GM12878 (cell line): ENCODE data around the gene UBTF. TPM values are rescaled to one million over a fixed set of nuclear protein-coding genes. Genes with fewer than 3 reads are reported as not detected.

Experiments used
- ASH2L ChIP-seq: fragments of 300-600, 200-600 bp; sonication (generic); IDR thresholded peaks from 2 replicates; pipeline ENCODE4 v1.6.1; 2017; ENCODE audit warnings: low read depth, mild to moderate bottlenecking, borderline replicate concordance
- ATF2 ChIP-seq: IDR thresholded peaks from 2 replicates; pipeline ENCODE4 v1.6.1; 2012; ENCODE audit warnings: low read length, inconsistent platforms
- CREM ChIP-seq: IDR thresholded peaks from 2 replicates; pipeline ENCODE4 v1.6.1; 2014; ENCODE audit warnings: antibody characterized with exemption, low read depth
- GATAD2B ChIP-seq: fragments of 450-650 bp; conservative IDR thresholded peaks from 2 replicates; pipeline ENCODE4 v1.6.1; 2017; ENCODE audit warnings: low read depth, mild to moderate bottlenecking, moderate library complexity
- KDM1A ChIP-seq: fragments of 200-600 bp; sonication (generic); IDR thresholded peaks from 2 replicates; pipeline ENCODE4 v1.6.1; 2016; ENCODE audit warnings: borderline replicate concordance
- MEF2A ChIP-seq: IDR thresholded peaks from 2 replicates; pipeline ENCODE4 v1.6.1; 2011; ENCODE audit warnings: low read depth, mild to moderate bottlenecking, low read length, moderate library complexity; ENCODE audit not compliant: insufficient read depth
- POLR2AphosphoS5 ChIP-seq: IDR thresholded peaks from 2 replicates; pipeline ENCODE4 v1.6.1; 2011; ENCODE audit warnings: mild to moderate bottlenecking, low read length, inconsistent platforms
- RAD21 ChIP-seq: IDR thresholded peaks from 2 replicates; pipeline ENCODE4 v1.6.1; 2011; ENCODE audit warnings: mild to moderate bottlenecking, low read depth, low read length, moderate library complexity; ENCODE audit not compliant: insufficient read depth
- RFX5 ChIP-seq: IDR thresholded peaks from 2 replicates; pipeline ENCODE4 v1.6.1; 2011; ENCODE audit warnings: low read depth, low read length, improper control_type of control experiment
- SIN3A ChIP-seq: IDR thresholded peaks from 2 replicates; pipeline ENCODE4 v1.6.1; 2012; ENCODE audit warnings: low read depth, low read length, improper control_type of control experiment
- SREBF2 ChIP-seq: IDR thresholded peaks from 2 replicates; pipeline ENCODE4 v1.6.1; 2012; ENCODE audit warnings: mild to moderate bottlenecking, low read length
- ZNF384 ChIP-seq: IDR thresholded peaks from 2 replicates; pipeline ENCODE4 v1.6.1; 2012; ENCODE audit warnings: low read depth, mild to moderate bottlenecking, low read length, improper control_type of control experiment, borderline replicate concordance
- polyA plus RNA-seq, 11 experiments: library from polyadenylated mRNA; depleted of rRNA in 4 of 11; unstranded in 6 of 11; stranded (reverse) in 5 of 11; fragments of >200 nt; fragmentation: Nextera tagmentation in 4 of 11; fragmentation: Illumina TruSeq in 1 of 11; extraction: Ambion mirVana in 4 of 11; extraction: Trizol in 1 of 11; gene quantifications; 1 replicate in 1 of 11; 2 replicates in 10 of 11; pipeline versions ENCODE4 v1.2.1 to v1.2.3, GENCODE V29; 2011 to 2016; ENCODE audit warnings: inconsistent platforms in 2 of 11, missing spikeins in 2 of 11, low read depth in 1 of 11
- total RNA-seq, 4 experiments: library from RNA; depleted of rRNA in 3 of 4; stranded (reverse); fragments of >200 nt in 3 of 4; fragmentation: Illumina TruSeq in 1 of 4; extraction: Trizol in 1 of 4; gene quantifications; 2 replicates each; pipeline versions ENCODE4 v1.2.1 to v1.2.3, GENCODE V29; 2013 to 2021
- TF ChIP-seq, protein P1 (sequence below): fragments of 450-650 bp; IDR thresholded peaks from 2 replicates; pipeline ENCODE4 v1.6.1; 2017; ENCODE audit warnings: mild to moderate bottlenecking, low read depth, inconsistent platforms; ENCODE audit not compliant: poor library complexity, severe bottlenecking
- TF ChIP-seq, protein P2 (sequence below), 3 experiments: IDR thresholded peaks in 2 of 3; conservative IDR thresholded peaks in 1 of 3; 2 replicates each; pipeline ENCODE4 v1.5.1; 2011; ENCODE audit warnings: low read depth in 3 of 3, low read length in 3 of 3, mild to moderate bottlenecking in 3 of 3, control low read depth in 2 of 3, moderate library complexity in 2 of 3, inconsistent platforms in 1 of 3, mixed read lengths in 1 of 3; ENCODE audit not compliant: control insufficient read depth in 2 of 3, insufficient read depth in 1 of 3; ENCODE audit errors: extremely low read depth in 1 of 3
- TF ChIP-seq, protein P3 (sequence below): fragments of 450-650 bp; IDR thresholded peaks from 2 replicates; pipeline ENCODE4 v1.6.1; 2017; ENCODE audit warnings: low read depth, mild to moderate bottlenecking, moderate library complexity
- TF ChIP-seq, protein P4 (sequence below): IDR thresholded peaks from 2 replicates; pipeline ENCODE4 v1.6.1; 2012; ENCODE audit warnings: low read depth, low read length, improper control_type of control experiment

Gene UBTF
- total and polyA plus RNA-seq, 10 of the 15 experiments (the other 5 are each of a cell fraction or from before 2014, with no cell fraction given), result 2.2 to 124 (median 79.6) TPM

DNA sequence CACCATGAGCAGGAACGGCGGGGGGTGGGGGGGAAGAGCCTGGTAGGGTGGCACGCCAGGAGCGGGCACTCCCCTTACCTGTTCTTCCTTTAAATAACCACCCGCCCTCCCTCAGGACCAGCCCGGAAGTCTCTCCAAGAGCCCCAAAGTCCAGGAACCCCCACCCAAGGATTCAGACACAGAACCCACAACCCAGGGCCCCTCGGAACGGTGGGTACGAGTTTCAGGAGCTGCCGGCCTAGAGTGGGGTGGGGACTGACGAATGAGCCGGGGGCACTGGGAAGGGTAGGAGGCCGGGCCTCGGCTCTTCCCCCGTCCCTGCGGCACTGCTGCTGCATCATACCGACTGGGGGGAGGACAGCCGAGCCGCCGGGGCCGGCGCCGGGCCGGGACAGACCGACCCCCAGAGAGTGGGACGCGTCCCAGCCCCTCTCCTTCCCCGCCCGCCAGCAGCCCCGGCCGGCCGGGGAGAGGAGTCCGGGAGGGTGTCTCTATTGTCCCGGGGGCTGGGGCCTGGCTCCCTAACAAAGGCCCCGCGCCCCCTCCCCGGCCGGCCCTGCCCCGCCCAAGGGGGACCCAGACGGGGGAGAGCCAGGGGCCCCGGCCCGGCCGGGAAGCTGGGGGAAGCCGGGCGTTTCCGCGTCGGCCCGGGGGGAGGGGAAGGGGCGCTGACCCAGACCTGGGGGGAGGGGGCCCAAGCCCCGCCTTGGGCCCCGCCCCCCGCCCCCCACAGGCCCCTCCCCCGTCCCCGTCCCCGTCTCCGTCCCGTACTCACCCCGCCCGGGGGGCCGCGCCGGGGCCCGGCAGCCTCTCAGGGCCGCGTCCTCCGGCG lies 20.5 kb downstream of the UBTF start (continued):
- TF ChIP-seq, protein P1, sequence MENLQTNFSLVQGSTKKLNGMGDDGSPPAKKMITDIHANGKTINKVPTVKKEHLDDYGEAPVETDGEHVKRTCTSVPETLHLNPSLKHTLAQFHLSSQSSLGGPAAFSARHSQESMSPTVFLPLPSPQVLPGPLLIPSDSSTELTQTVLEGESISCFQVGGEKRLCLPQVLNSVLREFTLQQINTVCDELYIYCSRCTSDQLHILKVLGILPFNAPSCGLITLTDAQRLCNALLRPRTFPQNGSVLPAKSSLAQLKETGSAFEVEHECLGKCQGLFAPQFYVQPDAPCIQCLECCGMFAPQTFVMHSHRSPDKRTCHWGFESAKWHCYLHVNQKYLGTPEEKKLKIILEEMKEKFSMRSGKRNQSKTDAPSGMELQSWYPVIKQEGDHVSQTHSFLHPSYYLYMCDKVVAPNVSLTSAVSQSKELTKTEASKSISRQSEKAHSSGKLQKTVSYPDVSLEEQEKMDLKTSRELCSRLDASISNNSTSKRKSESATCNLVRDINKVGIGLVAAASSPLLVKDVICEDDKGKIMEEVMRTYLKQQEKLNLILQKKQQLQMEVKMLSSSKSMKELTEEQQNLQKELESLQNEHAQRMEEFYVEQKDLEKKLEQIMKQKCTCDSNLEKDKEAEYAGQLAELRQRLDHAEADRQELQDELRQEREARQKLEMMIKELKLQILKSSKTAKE, result no peak
- TF ChIP-seq ZNF384 (no peak), MEF2A (no peak), POLR2AphosphoS5 (0 out of 2 replicates have a peak, but pooled peaks have one; percentile 2), RAD21 (no peak), KDM1A (no peak), SREBF2 (no peak), GATAD2B (0 out of 2 replicates have a peak, but pooled peaks have one; percentile 14), ASH2L (no peak), ATF2 (no peak), SIN3A (no peak), CREM (no peak), RFX5 (no peak)
- TF ChIP-seq, protein P2, sequence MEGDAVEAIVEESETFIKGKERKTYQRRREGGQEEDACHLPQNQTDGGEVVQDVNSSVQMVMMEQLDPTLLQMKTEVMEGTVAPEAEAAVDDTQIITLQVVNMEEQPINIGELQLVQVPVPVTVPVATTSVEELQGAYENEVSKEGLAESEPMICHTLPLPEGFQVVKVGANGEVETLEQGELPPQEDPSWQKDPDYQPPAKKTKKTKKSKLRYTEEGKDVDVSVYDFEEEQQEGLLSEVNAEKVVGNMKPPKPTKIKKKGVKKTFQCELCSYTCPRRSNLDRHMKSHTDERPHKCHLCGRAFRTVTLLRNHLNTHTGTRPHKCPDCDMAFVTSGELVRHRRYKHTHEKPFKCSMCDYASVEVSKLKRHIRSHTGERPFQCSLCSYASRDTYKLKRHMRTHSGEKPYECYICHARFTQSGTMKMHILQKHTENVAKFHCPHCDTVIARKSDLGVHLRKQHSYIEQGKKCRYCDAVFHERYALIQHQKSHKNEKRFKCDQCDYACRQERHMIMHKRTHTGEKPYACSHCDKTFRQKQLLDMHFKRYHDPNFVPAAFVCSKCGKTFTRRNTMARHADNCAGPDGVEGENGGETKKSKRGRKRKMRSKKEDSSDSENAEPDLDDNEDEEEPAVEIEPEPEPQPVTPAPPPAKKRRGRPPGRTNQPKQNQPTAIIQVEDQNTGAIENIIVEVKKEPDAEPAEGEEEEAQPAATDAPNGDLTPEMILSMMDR (IDR thresholded peaks at IDR 0.05 in 2 of 3, conservative IDR thresholded peaks at IDR 0.05 in 1 of 3; ENCODE audit: control insufficient read depth in 2 of 3, extremely low read depth in 1 of 3, insufficient read depth in 1 of 3, low read depth in 3 of 3, low read length in 3 of 3), result no peak
- TF ChIP-seq, protein P3, sequence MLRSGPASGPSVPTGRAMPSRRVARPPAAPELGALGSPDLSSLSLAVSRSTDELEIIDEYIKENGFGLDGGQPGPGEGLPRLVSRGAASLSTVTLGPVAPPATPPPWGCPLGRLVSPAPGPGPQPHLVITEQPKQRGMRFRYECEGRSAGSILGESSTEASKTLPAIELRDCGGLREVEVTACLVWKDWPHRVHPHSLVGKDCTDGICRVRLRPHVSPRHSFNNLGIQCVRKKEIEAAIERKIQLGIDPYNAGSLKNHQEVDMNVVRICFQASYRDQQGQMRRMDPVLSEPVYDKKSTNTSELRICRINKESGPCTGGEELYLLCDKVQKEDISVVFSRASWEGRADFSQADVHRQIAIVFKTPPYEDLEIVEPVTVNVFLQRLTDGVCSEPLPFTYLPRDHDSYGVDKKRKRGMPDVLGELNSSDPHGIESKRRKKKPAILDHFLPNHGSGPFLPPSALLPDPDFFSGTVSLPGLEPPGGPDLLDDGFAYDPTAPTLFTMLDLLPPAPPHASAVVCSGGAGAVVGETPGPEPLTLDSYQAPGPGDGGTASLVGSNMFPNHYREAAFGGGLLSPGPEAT, result no peak
- TF ChIP-seq, protein P4, sequence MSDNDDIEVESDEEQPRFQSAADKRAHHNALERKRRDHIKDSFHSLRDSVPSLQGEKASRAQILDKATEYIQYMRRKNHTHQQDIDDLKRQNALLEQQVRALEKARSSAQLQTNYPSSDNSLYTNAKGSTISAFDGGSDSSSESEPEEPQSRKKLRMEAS, result no peak
